ENCODE results near the gene VPS13D.

The VPS13D gene

GRCh38 chr1:12335815-12336214 is 106.0 kb downstream of the VPS13D start:
- DNase-seq (ENCODE audit: low spot score): no peak

- no peak for DNase-seq (ENCODE audit: low spot score)
Measured at GRCh38 chr1:12336413-12336812, 106.6 kb downstream of the VPS13D start.

GRCh38 chr1:12338017-12338416 is 108.2 kb downstream of the VPS13D start:
- DNase-seq (ENCODE audit: low spot score): no peak

- DNase-seq (ENCODE audit: low spot score): no peak
Measured at GRCh38 chr1:12338823-12339222, 109.0 kb downstream of the VPS13D start.

GRCh38 chr1:12339396-12339795 is 109.6 kb downstream of the VPS13D start:
- no peak for DNase-seq (ENCODE audit: low spot score)

GRCh38 chr1:12339811-12340543 is 110.1 kb downstream of the VPS13D start:
- DNase-seq (ENCODE audit: low spot score): no peak

- no peak for DNase-seq (ENCODE audit: low spot score)
Measured at GRCh38 chr1:12340544-12340930, 110.7 kb downstream of the VPS13D start.

GRCh38 chr1:12341667-12342066 is 111.8 kb downstream of the VPS13D start:
- DNase-seq (ENCODE audit: low spot score): no peak

- DNase-seq (ENCODE audit: low spot score): no peak
Measured at GRCh38 chr1:12342401-12343003, 112.7 kb downstream of the VPS13D start.

- DNase-seq (ENCODE audit: low spot score): no peak
Measured at GRCh38 chr1:12343823-12344487, 114.1 kb downstream of the VPS13D start.

- DNase-seq (ENCODE audit: low spot score): no peak
Measured at GRCh38 chr1:12344596-12345349, 114.9 kb downstream of the VPS13D start.

GRCh38 chr1:12345350-12346217 is 115.8 kb downstream of the VPS13D start:
- no peak for DNase-seq (ENCODE audit: low spot score)

GRCh38 chr1:12346483-12347151 is 116.8 kb downstream of the VPS13D start:
- no peak for DNase-seq (ENCODE audit: low spot score)

GRCh38 chr1:12348113-12348512 is 118.3 kb downstream of the VPS13D start:
- DNase-seq (ENCODE audit: low spot score): no peak

GRCh38 chr1:12353981-12354380 is 124.2 kb downstream of the VPS13D start:
- no peak for DNase-seq (ENCODE audit: low spot score)

- DNase-seq (ENCODE audit: low spot score): no peak
Measured at GRCh38 chr1:12356004-12356890, 126.4 kb downstream of the VPS13D start.

GRCh38 chr1:12358499-12358898 is 128.7 kb downstream of the VPS13D start:
- DNase-seq (ENCODE audit: low spot score): no peak

- DNase-seq (ENCODE audit: low spot score): no peak
Measured at GRCh38 chr1:12359359-12360133, 129.7 kb downstream of the VPS13D start.

GRCh38 chr1:12368646-12369045 is 138.8 kb downstream of the VPS13D start:
- DNase-seq (ENCODE audit: low spot score): no peak

All from left forelimb (tissue), 1 donor.